ENCODE measurements around the gene PCDH9. TPM values are rescaled to one million over a fixed set of nuclear protein-coding genes. Genes with fewer than 3 reads are reported as not detected.
A peak's percentile ranks its signal among the peaks of the same experiment; 100 is the strongest.

The PCDH9 gene
- total and polyA plus RNA-seq, 10 of the 15 experiments (the other 5 are each of a cell fraction or from before 2014, with no cell fraction given) = 0.02 to 2.3 (median 0.05) TPM; not detected in 1

DNA sequence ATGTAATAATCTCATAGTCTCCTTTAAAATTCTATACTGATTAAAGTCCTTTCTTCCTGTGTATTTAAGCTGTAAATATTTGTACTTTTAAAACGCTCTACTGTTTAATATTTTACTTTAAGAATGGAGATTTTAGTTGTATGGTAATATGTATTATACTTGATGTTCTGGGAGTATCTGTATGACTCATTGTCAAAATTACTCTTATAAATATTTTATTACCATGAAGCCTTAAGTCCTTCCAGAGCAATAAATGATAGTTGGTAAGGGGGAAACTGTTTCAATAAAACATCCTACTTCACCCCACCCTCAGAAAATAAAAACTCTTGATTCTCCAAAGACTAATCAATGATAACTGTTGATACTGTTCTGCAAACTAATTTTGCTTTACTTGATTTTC is 6.4 kb downstream of the PCDH9 start:
- Histone ChIP-seq H3K4me1 (ENCODE audit: control insufficient read depth, insufficient read depth, low read length) (no peaks in the 10 kb centered on the region), H3K9me3 (replicated peaks; ENCODE audit: control insufficient read depth, insufficient read depth, low read length) (no peaks in the 10 kb centered on the region), H4K20me1 (ENCODE audit: control insufficient read depth, insufficient read depth) (no peaks in the 10 kb centered on the region), H3K27ac (ENCODE audit: control insufficient read depth, insufficient read depth) (no peak overlapping the region), H3K79me2 (ENCODE audit: control insufficient read depth, insufficient read depth, low read length) (no peaks in the 10 kb centered on the region), H2AFZ (ENCODE audit: control insufficient read depth, low read depth, low read length) (no peak overlapping the region), H3K27me3 (replicated peaks in 1 of 2; ENCODE audit: control insufficient read depth in 2 of 2, insufficient read depth in 2 of 2, low read length in 1 of 2) (no peaks in the 10 kb centered on the region; a peak in 1 of 4 replicates), H3K9ac (ENCODE audit: control insufficient read depth, insufficient read depth, low read length) (no peak overlapping the region), H3K36me3 (ENCODE audit: control insufficient read depth in 2 of 2, insufficient read depth in 2 of 2, low read length in 1 of 2) (no peaks in the 10 kb centered on the region), H3K4me2 (ENCODE audit: control insufficient read depth, insufficient read depth) (no peak overlapping the region), H3K4me3 (no peak overlapping the region)
- no TSS peak for BruUV-seq (replicated peaks)
- CTCF ChIA-PET = interaction anchor here (0.6 to 4.2 kb wide), 9 partner anchors 18 to 1579 kb away, joined by 3 to 26 read pairs (median 3); no protein-coding TSS in a partner anchor
- SMC1A ChIA-PET (ENCODE audit: uncharacterized antibody, unreplicated experiment) = interaction anchor here (0.7 to 2.2 kb wide), 3 partner anchors 15 to 605 kb away, joined by 3 to 8 read pairs (median 8); no protein-coding TSS in a partner anchor
- ATAC-seq = no peak
- DNase-seq (ENCODE audit: low read depth, low spot score) = no peak
- TF ChIP-seq ZNF207 (IDR thresholded peaks at IDR 0.05; ENCODE audit: borderline replicate concordance) = no peak
- TF ChIP-seq SMAD1 (IDR thresholded peaks at IDR 0.05; ENCODE audit: low read depth, partially characterized antibody) = no peak
- no peak for FAIRE-seq
- in situ Hi-C loops (cut with MboI) = no loop called here
- intact Hi-C loops (cut with micrococcal nuclease; ENCODE audit: unreplicated experiment) = loop anchor here (5.0 kb wide), 1 partner anchor 1566 kb away; no protein-coding TSS in a partner anchor
- WGBS (ENCODE audit: insufficient coverage, insufficient replicate concordance, low lambda C conversion rate, missing lambda C conversion rate) = 18% methylated on average over 1 of the region's 1 CpG
- POLR2A ChIA-PET = no interaction called here
- RAD21 ChIA-PET (ENCODE audit: unreplicated experiment) = interaction anchor here (0.7 to 1.5 kb wide), 2 partner anchors 536 to 605 kb away, joined by 3 to 4 read pairs; no protein-coding TSS in a partner anchor

DNA sequence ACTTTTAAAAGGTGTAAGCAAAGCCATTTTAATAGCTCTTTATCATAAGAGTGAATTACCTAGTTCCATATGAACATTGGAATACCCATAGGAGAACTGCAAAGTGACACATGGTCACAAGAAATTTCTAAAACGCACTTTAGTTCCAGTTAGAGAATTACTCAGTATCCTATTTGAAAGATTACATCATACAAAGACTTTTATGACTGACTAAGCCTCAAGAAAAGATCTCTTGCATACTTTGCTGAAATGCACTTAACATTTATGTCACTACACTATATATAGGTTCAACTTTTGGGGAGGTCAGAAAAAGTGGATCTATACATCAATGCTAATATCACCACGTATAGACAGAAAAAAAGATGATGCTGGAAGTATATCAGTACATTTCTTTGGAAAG is 7.1 kb downstream of the PCDH9 start:
- no peak for TF ChIP-seq HSF1 (IDR thresholded peaks at IDR 0.05; ENCODE audit: low read depth, low read length)
- no peak for TF ChIP-seq PML (IDR thresholded peaks at IDR 0.05; ENCODE audit: low read length)
- 0 out of 2 replicates have a peak, but pooled peaks have one; percentile 31 for TF ChIP-seq ATF7 (IDR thresholded peaks at IDR 0.05; ENCODE audit: low read depth)
- Histone ChIP-seq H3K27ac (ENCODE audit: control insufficient read depth, insufficient read depth) (no peak overlapping the region), H3K9ac (ENCODE audit: control insufficient read depth, insufficient read depth, low read length) (no peak overlapping the region), H4K20me1 (ENCODE audit: control insufficient read depth, insufficient read depth) (no peaks in the 10 kb centered on the region), H3K36me3 (ENCODE audit: control insufficient read depth in 2 of 2, insufficient read depth in 2 of 2, low read length in 1 of 2) (no peaks in the 10 kb centered on the region), H3K9me3 (replicated peaks; ENCODE audit: control insufficient read depth, insufficient read depth, low read length) (no peaks in the 10 kb centered on the region), H3K4me2 (ENCODE audit: control insufficient read depth, insufficient read depth) (no peak overlapping the region), H3K27me3 (replicated peaks in 1 of 2; ENCODE audit: control insufficient read depth in 2 of 2, insufficient read depth in 2 of 2, low read length in 1 of 2) (no peaks in the 10 kb centered on the region; a peak in 1 of 4 replicates), H3K4me1 (ENCODE audit: control insufficient read depth, insufficient read depth, low read length) (no peaks in the 10 kb centered on the region), H3K4me3 (no peak overlapping the region), H2AFZ (ENCODE audit: control insufficient read depth, low read depth, low read length) (no peak overlapping the region), H3K79me2 (ENCODE audit: control insufficient read depth, insufficient read depth, low read length) (no peaks in the 10 kb centered on the region)
- in situ Hi-C loops (cut with MboI) = no loop called here
- WGBS (ENCODE audit: insufficient coverage, insufficient replicate concordance, low lambda C conversion rate, missing lambda C conversion rate) = 0% methylated on average over 2 of the region's 2 CpGs
- ChIA-PET RAD21 (ENCODE audit: unreplicated experiment) (interaction anchor here (1.5 to 2.8 kb wide), 2 partner anchors 15 to 604 kb away, joined by 4 to 10 read pairs; no protein-coding TSS in a partner anchor), POLR2A (no interaction called here), SMC1A (ENCODE audit: uncharacterized antibody, unreplicated experiment) (interaction anchor here (1.0 to 2.2 kb wide), 4 partner anchors 10 to 604 kb away, joined by 3 to 8 read pairs (median 6); no protein-coding TSS in a partner anchor), CTCF (interaction anchor here (0.6 to 4.2 kb wide), 7 partner anchors 14 to 1566 kb away, joined by 3 to 26 read pairs (median 5); no protein-coding TSS in a partner anchor)
- ATAC-seq (peak; percentile 62), FAIRE-seq (no peak), DNase-seq (ENCODE audit: low read depth, low spot score) (no peak)
- intact Hi-C loops (cut with micrococcal nuclease; ENCODE audit: unreplicated experiment) = loop anchor here (5.0 kb wide), 1 partner anchor 1566 kb away; no protein-coding TSS in a partner anchor
- no TSS peak for BruUV-seq (replicated peaks)
